Measurements from ENCODE around the gene STAT3. TPM values are rescaled to one million over a fixed set of nuclear protein-coding genes. Genes with fewer than 3 reads are reported as not detected.

The STAT3 gene
- total and polyA plus RNA-seq, 2 of the 13 experiments (the other 11 are each of a cell fraction or from before 2014, with no cell fraction given) = 61.8 to 62.4 TPM

DNA sequence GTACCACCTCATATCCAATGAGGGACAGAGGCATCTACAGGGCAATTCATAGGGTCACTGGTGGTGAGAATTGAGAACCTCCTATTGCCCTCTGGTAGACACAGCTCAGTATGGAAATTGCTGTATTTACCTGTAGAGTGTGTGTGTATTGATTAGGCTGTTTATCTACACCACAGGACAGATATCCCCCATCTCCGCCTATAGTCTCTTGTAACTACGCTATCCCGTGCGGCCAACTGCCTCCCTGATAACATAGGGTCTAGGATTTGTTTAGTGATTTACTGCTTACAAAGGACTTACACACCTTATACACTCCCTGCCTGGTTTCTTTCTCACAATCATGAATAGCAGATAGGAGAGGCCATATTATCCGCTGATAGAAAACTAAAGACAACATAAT lies 1.7 kb upstream of the STAT3 start:
- ChIA-PET CTCF (ENCODE audit: low intra/inter-chr PET ratio, low total read pairs) (no interaction called here), POLR2A (interaction anchor here (0.6 to 3.1 kb wide), 6 partner anchors 9 to 175 kb away, joined by 3 to 57 read pairs (median 7); partner anchors contain the start of gene CAVIN1)
- Histone ChIP-seq H2AFZ (ENCODE audit: low read length) (peak overlapping the region; percentile 55), H3K9me3 (ENCODE audit: low read length) (no peaks in the 10 kb centered on the region), H3K79me2 (ENCODE audit: insufficient read depth, low read length) (peaks cover 30% of the 10 kb centered on the region), H3K36me3 (replicated peaks in 1 of 2; ENCODE audit: control insufficient read depth in 1 of 2, insufficient read depth in 2 of 2, low read length in 2 of 2) (no peaks in the 10 kb centered on the region), H3K27ac (ENCODE audit: extremely low read length, insufficient read depth, low read length) (no peak overlapping the region), H3K4me1 (ENCODE audit: insufficient read depth, low read length) (peaks cover 77% of the 10 kb centered on the region), H3K4me2 (ENCODE audit: low read depth, low read length) (no peak overlapping the region), H4K20me1 (ENCODE audit: insufficient read depth, low read length) (peaks cover 19% of the 10 kb centered on the region), H3K9ac (ENCODE audit: insufficient read depth, low read depth, low read length) (no peak overlapping the region), H3K4me3 (replicated peaks in 1 of 3; ENCODE audit: insufficient read depth in 1 of 3, low read depth in 2 of 3, low read length in 3 of 3) (no peak overlapping the region), H3K27me3 (ENCODE audit: control insufficient read depth in 1 of 2, insufficient read depth in 2 of 2, low read length in 2 of 2) (no peaks in the 10 kb centered on the region; a peak in 1 of 5 replicates)
- 84% methylated on average over 5 of the region's 5 CpGs for whole genome bisulfite sequencing (ENCODE audit: low lambda C conversion rate)
- no peak for ATAC-seq
- in situ Hi-C loops (cut with HindIII; ENCODE audit: extremely low pct_ligation_motif_present, low pct_unique_long_range_greater_than_20kb) = no loop called here
- DNase-seq (ENCODE audit: low spot score) = no peak
- no peak for FAIRE-seq
- intact Hi-C loops (cut with micrococcal nuclease; ENCODE audit: unreplicated experiment) = no loop called here
- no TSS peak for BruUV-seq (replicated peaks)
- no peak for TF ChIP-seq MEIS1 (CRISPR knock-in tag; IDR thresholded peaks at IDR 0.05; ENCODE audit: borderline replicate concordance)
- TF ChIP-seq, protein P1, sequence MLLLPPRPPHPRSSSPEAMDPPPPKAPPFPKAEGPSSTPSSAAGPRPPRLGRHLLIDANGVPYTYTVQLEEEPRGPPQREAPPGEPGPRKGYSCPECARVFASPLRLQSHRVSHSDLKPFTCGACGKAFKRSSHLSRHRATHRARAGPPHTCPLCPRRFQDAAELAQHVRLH (CRISPR knock-in tag; IDR thresholded peaks at IDR 0.05; ENCODE audit: borderline replicate concordance, low read depth) = no peak
- no peak for TF ChIP-seq ZNF350 (CRISPR knock-in tag; IDR thresholded peaks at IDR 0.05; ENCODE audit: borderline replicate concordance, low read depth)
- TF ChIP-seq, protein P2, sequence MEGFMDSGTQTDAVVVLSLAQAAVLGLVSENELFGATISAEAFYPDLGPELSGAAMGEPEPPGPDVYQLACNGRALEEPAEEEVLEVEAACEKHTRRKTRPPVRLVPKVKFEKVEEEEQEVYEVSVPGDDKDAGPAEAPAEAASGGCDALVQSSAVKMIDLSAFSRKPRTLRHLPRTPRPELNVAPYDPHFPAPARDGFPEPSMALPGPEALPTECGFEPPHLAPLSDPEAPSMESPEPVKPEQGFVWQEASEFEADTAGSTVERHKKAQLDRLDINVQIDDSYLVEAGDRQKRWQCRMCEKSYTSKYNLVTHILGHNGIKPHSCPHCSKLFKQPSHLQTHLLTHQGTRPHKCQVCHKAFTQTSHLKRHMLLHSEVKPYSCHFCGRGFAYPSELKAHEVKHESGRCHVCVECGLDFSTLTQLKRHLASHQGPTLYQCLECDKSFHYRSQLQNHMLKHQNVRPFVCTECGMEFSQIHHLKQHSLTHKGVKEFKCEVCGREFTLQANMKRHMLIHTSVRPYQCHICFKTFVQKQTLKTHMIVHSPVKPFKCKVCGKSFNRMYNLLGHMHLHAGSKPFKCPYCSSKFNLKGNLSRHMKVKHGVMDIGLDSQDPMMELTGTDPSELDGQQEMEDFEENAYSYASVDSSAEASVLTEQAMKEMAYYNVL (CRISPR knock-in tag; IDR thresholded peaks at IDR 0.05; ENCODE audit: borderline replicate concordance) = no peak
- TF ChIP-seq ASH2L (IDR thresholded peaks at IDR 0.05; ENCODE audit: insufficient read length, low read depth, low read length) = no peak
- TF ChIP-seq, protein P3, sequence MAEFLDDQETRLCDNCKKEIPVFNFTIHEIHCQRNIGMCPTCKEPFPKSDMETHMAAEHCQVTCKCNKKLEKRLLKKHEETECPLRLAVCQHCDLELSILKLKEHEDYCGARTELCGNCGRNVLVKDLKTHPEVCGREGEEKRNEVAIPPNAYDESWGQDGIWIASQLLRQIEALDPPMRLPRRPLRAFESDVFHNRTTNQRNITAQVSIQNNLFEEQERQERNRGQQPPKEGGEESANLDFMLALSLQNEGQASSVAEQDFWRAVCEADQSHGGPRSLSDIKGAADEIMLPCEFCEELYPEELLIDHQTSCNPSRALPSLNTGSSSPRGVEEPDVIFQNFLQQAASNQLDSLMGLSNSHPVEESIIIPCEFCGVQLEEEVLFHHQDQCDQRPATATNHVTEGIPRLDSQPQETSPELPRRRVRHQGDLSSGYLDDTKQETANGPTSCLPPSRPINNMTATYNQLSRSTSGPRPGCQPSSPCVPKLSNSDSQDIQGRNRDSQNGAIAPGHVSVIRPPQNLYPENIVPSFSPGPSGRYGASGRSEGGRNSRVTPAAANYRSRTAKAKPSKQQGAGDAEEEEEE (CRISPR knock-in tag; IDR thresholded peaks at IDR 0.05; ENCODE audit: borderline replicate concordance) = no peak
- TF ChIP-seq ZNF605 (CRISPR knock-in tag; IDR thresholded peaks at IDR 0.05) = no peak
- TF ChIP-seq ZBTB38 (CRISPR knock-in tag; IDR thresholded peaks at IDR 0.05) = no peak
- TF ChIP-seq, protein P4, sequence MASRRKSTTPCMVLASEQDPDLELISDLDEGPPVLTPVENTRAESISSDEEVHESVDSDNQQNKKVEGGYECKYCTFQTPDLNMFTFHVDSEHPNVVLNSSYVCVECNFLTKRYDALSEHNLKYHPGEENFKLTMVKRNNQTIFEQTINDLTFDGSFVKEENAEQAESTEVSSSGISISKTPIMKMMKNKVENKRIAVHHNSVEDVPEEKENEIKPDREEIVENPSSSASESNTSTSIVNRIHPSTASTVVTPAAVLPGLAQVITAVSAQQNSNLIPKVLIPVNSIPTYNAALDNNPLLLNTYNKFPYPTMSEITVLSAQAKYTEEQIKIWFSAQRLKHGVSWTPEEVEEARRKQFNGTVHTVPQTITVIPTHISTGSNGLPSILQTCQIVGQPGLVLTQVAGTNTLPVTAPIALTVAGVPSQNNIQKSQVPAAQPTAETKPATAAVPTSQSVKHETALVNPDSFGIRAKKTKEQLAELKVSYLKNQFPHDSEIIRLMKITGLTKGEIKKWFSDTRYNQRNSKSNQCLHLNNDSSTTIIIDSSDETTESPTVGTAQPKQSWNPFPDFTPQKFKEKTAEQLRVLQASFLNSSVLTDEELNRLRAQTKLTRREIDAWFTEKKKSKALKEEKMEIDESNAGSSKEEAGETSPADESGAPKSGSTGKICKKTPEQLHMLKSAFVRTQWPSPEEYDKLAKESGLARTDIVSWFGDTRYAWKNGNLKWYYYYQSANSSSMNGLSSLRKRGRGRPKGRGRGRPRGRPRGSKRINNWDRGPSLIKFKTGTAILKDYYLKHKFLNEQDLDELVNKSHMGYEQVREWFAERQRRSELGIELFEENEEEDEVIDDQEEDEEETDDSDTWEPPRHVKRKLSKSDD (CRISPR knock-in tag; IDR thresholded peaks at IDR 0.05; ENCODE audit: low read depth) = no peak
- peak; percentile 15 to 53; a peak in 2 of 4 replicates for TF ChIP-seq MAFK (conservative IDR thresholded peaks at IDR 0.05 in 1 of 2, IDR thresholded peaks at IDR 0.05 in 1 of 2; ENCODE audit: low read length in 2 of 2)
- TF ChIP-seq, protein P5, sequence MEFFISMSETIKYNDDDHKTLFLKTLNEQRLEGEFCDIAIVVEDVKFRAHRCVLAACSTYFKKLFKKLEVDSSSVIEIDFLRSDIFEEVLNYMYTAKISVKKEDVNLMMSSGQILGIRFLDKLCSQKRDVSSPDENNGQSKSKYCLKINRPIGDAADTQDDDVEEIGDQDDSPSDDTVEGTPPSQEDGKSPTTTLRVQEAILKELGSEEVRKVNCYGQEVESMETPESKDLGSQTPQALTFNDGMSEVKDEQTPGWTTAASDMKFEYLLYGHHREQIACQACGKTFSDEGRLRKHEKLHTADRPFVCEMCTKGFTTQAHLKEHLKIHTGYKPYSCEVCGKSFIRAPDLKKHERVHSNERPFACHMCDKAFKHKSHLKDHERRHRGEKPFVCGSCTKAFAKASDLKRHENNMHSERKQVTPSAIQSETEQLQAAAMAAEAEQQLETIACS (CRISPR knock-in tag; IDR thresholded peaks at IDR 0.05) = no peak
- TF ChIP-seq HNF4G (IDR thresholded peaks at IDR 0.05; ENCODE audit: borderline replicate concordance, low read depth, low read length) = no peak
- TF ChIP-seq HNF4G (CRISPR knock-in tag; IDR thresholded peaks at IDR 0.05; ENCODE audit: borderline replicate concordance, low read depth) = no peak
- no peak for TF ChIP-seq NR2F6 (IDR thresholded peaks at IDR 0.05)
- TF ChIP-seq NR2F6 (CRISPR knock-in tag; IDR thresholded peaks at IDR 0.05) = no peak
